Neural crest cell (in vitro differentiated cells): ENCODE data around the gene HIP1. TPM values are rescaled to one million over a fixed set of nuclear protein-coding genes. Genes with fewer than 3 reads are reported as not detected.
A peak's percentile ranks its signal among the peaks of the same experiment; 100 is the strongest.
"Not testable (repeated sequence)": the region's sequence is repeated elsewhere in the genome, so short reads cannot be mapped to it uniquely, and the experiment has no call there.

ENCODE experiments used
- DNase-seq: peaks from one replicate; pipeline ENCODE4 v3.0.0; 2021; ENCODE audit warnings: low read depth, mixed read lengths, low spot score
- H3K27ac Mint-ChIP-seq: one replicate; pipeline ENCODE4 v1.8.0; 2021; ENCODE audit warnings: mild to moderate bottlenecking, mixed read lengths; ENCODE audit not compliant: unreplicated experiment
- H3K27me3 Mint-ChIP-seq: 2 replicates; pipeline ENCODE4 v1.8.0; 2021; ENCODE audit warnings: low read depth, mild to moderate bottlenecking, mixed read lengths
- H3K36me3 Mint-ChIP-seq: 2 replicates; pipeline ENCODE4 v1.8.0; 2021; ENCODE audit warnings: low read depth, mild to moderate bottlenecking, mixed read lengths
- H3K4me1 Mint-ChIP-seq: 2 replicates; pipeline ENCODE4 v1.8.0; 2021; ENCODE audit warnings: mixed read lengths
- H3K4me3 Mint-ChIP-seq: one replicate; pipeline ENCODE4 v1.8.0; 2021; ENCODE audit warnings: mild to moderate bottlenecking, mixed read lengths
- H3K9me3 Mint-ChIP-seq: 2 replicates; pipeline ENCODE4 v1.8.0; 2021; ENCODE audit warnings: mixed read lengths
- total RNA-seq: library from RNA; stranded (reverse); gene quantifications from 2 replicates; pipeline ENCODE4 v1.2.1, GENCODE V29; 2021
- TF ChIP-seq, protein P1 (sequence below): fragments of 200-600 bp; sonication (generic); conservative IDR thresholded peaks from 2 replicates; pipeline ENCODE4 v1.5.0; 2021; ENCODE audit warnings: antibody characterized with exemption, mild to moderate bottlenecking

The HIP1 gene
- total RNA-seq, 1 donor from 2014 or later = 87.3 TPM

DNA sequence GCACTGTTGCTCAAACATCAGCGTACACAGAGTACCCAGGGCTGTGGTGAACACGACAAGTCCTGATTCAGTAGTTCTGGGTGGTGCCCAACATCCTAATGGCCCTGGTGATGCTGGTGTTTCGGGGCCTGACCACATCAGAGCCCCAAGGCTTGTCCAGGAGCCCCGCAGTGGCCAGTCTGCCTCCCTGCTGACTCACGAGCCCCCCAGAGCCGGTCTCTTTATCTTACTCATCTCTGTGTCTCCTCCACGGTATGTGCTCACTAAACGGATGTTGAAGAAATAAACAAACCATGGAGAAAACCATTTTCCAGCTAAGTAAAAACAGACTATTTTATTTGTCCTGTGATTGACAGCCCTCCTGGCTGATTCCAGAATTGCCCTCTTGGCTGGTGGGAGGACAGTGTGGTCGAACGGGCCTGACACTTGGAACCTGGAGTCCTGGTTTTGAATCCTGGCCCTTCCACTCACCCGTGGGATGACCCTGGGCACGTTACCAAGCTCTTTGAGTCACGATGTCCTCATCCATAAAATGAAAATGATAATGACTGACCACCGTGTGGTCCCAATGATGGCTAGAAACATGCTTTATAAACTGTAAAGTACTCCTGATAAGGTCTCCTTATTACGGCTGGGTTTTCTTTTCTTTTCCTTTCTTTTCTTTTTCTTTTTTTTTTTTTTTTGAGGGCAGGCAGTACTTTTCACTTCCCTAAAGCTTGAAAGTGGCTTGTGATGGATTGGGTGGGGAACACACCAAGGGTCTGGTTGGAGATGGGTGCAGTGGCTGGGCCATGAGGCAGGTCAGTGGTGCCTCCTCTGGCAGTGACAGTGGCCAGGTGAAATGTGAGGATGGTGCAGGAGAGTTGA, 5.7 kb downstream of the HIP1 start:
- Mint-ChIP-seq H3K4me1 (peaks cover 28% of the 10 kb centered on the region), H3K36me3 (no peaks in the 10 kb centered on the region), H3K27me3 (peaks cover 12% of the 10 kb centered on the region), H3K27ac (peak overlapping the region; percentile 73), H3K4me3 (peak overlapping the region; percentile 48), H3K9me3 (no peaks in the 10 kb centered on the region)
- TF ChIP-seq, protein P1, sequence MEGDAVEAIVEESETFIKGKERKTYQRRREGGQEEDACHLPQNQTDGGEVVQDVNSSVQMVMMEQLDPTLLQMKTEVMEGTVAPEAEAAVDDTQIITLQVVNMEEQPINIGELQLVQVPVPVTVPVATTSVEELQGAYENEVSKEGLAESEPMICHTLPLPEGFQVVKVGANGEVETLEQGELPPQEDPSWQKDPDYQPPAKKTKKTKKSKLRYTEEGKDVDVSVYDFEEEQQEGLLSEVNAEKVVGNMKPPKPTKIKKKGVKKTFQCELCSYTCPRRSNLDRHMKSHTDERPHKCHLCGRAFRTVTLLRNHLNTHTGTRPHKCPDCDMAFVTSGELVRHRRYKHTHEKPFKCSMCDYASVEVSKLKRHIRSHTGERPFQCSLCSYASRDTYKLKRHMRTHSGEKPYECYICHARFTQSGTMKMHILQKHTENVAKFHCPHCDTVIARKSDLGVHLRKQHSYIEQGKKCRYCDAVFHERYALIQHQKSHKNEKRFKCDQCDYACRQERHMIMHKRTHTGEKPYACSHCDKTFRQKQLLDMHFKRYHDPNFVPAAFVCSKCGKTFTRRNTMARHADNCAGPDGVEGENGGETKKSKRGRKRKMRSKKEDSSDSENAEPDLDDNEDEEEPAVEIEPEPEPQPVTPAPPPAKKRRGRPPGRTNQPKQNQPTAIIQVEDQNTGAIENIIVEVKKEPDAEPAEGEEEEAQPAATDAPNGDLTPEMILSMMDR = no peak
- DNase-seq = no peak

DNA sequence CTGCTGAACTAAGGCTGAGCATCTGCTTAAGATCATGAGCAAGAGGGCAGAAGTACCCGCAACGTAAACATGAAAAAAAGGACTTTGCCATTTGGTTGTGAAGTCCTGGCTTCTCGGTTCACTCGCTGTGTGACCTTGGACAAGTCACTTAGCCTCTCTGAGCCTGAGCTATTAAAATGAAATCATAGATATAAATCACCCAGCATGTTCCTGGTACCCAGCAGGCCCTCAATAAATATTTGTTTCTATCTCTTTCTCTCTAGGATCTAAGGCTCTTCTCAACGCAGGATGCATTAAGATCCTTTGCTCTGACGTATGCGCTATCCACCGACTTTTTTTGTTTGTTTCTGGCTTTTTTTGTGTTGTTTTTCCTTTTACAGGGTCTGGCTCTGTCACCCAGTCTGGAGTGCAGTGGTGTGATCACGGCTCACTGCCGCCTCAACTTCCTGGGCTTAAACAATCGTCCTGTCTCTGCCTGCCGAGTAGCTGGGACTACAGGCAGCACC, 6.7 kb downstream of the HIP1 start:
- peak overlapping the region; percentile 1 for H3K4me3 Mint-ChIP-seq
- no peak for DNase-seq
- TF ChIP-seq, protein P1 = no peak

DNA sequence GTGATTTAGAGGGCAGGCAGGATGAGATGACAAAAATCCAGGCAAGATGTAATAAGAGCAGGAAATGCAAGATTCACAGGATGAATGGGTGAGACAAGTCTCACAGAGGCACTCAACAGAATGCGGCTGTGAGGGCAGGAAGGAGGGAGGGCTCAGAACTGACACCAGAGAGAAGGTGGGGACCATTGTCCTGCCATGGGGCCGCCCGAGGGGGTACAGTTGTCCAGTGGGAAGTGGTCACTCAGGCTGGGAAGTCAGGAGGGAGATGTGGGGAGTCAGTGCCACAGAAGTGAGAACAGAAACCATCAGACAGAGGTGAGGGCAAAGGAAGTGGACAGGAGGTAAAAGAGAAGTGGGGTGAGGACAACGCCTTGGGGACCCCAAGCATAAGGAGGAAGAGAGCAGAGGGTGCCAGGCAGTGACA, 8.9 kb downstream of the HIP1 start:
- H3K27ac Mint-ChIP-seq = peak overlapping the region; percentile 35
- no peak overlapping the region for H3K4me3 Mint-ChIP-seq
- H3K27me3 Mint-ChIP-seq = no peaks in the 10 kb centered on the region
- TF ChIP-seq, protein P1 = no peak
- no peaks in the 10 kb centered on the region for H3K9me3 Mint-ChIP-seq
- no peak for DNase-seq
- H3K4me1 Mint-ChIP-seq = peaks cover 17% of the 10 kb centered on the region
- H3K36me3 Mint-ChIP-seq = no peaks in the 10 kb centered on the region

More for the DNA sequence above, 6.7 kb downstream of the HIP1 start:
- Mint-ChIP-seq H3K27me3 (peaks cover 4% of the 10 kb centered on the region), H3K9me3 (no peaks in the 10 kb centered on the region), H3K27ac (no peak overlapping the region), H3K4me1 (peaks cover 22% of the 10 kb centered on the region), H3K36me3 (no peaks in the 10 kb centered on the region)

DNA sequence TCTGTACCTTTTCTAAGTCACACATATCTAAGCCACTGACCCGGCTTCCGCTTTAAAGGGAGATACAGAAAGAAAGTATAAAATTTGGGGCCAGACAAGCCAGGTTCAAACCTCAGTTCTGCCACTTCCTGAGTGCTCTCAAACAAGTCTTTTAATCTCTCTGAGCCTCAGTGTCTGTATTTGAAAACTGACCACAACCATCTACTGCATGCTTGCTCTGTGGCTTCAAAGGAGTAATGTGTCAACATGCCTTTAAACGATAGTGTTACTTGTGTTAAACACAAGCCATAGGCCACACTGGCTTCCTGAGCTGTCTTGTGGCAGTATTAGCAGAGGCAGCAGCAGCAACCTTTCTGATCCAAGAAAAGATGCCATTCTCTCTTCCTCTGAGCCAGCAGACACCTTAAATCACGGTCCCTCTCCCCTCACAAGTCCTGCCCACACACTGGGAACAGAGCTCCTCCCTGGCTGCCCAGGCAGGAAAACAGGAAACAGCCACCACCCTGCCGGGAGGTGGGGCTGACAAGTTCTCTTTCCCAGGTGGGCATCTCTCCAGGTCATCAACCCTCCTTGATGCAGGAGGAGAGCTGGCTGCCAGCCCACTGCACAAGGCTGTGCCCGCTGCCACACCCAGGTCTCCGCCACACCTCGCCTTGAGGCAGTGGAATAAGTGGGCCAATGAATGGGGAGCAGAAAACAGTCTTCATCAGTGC, 10.7 kb downstream of the HIP1 start:
- peaks cover 7% of the 10 kb centered on the region for H3K4me1 Mint-ChIP-seq
- H3K36me3 Mint-ChIP-seq = no peaks in the 10 kb centered on the region
- H3K4me3 Mint-ChIP-seq = no peak overlapping the region
- no peak for DNase-seq
- no peaks in the 10 kb centered on the region for H3K27me3 Mint-ChIP-seq
- TF ChIP-seq, protein P1 = no peak
- H3K27ac Mint-ChIP-seq = no peak overlapping the region
- no peaks in the 10 kb centered on the region for H3K9me3 Mint-ChIP-seq

DNA sequence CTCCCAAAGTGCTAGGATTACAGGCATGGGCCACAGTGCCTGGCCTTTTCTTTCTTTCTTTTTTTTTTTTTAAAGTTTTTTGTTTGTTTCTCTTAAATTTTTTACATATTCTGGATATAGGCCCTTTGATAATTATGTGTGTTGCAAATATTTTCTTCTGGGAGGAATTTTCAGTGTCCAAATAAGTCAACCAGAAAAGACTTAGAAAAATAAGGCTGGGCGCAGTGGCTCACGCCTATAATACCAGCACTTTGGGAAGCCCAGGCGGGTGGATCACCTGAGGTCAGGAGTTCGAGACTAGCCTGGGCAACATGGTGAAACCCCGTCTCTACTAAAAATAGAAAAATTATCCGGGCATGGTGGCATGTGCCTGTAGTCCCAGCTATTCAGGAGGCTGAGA, 11.4 kb downstream of the HIP1 start:
- DNase-seq, H3K4me1 Mint-ChIP-seq, H3K27me3 Mint-ChIP-seq, H3K27ac Mint-ChIP-seq, H3K4me3 Mint-ChIP-seq, H3K9me3 Mint-ChIP-seq, H3K36me3 Mint-ChIP-seq: not testable (repeated sequence)
